OCI-LY7 (cell line): ENCODE results near the gene NPIPB8.
"Not testable (repeated sequence)": the region's sequence is repeated elsewhere in the genome, so short reads cannot be mapped to it uniquely, and the experiment has no call there.

Source experiments
- CTCF ChIP-seq: fragments of 200-600 bp; sonication (generic); conservative IDR thresholded peaks from 2 replicates; pipeline ENCODE4 v1.5.1; 2014; ENCODE audit warnings: mild to moderate bottlenecking, antibody characterized with exemption, low read length, moderate library complexity, mixed read lengths
- EZH2phosphoT487 ChIP-seq: fragments of 200-600 bp; sonication (generic); IDR thresholded peaks from 2 replicates; pipeline ENCODE4 v1.6.1; 2018; ENCODE audit warnings: low read depth, borderline replicate concordance, mild to moderate bottlenecking, mixed run types, antibody characterized with exemption, low read length, moderate library complexity, mixed read lengths

- TF ChIP-seq CTCF, EZH2phosphoT487: not testable (repeated sequence)
Observed at GRCh38 chr16:28668199-28668598, 30.3 kb downstream of the NPIPB8 start.
